GM19193 (cell line): ENCODE measurements around the gene GPBP1L1.

Source experiments
- POLR2A ChIP-seq: IDR thresholded peaks from 4 replicates; pipeline ENCODE4 v1.6.1; 2011; ENCODE audit not compliant: insufficient read depth, insufficient read length; ENCODE audit errors: extremely low read depth

The GPBP1L1 gene

DNA sequence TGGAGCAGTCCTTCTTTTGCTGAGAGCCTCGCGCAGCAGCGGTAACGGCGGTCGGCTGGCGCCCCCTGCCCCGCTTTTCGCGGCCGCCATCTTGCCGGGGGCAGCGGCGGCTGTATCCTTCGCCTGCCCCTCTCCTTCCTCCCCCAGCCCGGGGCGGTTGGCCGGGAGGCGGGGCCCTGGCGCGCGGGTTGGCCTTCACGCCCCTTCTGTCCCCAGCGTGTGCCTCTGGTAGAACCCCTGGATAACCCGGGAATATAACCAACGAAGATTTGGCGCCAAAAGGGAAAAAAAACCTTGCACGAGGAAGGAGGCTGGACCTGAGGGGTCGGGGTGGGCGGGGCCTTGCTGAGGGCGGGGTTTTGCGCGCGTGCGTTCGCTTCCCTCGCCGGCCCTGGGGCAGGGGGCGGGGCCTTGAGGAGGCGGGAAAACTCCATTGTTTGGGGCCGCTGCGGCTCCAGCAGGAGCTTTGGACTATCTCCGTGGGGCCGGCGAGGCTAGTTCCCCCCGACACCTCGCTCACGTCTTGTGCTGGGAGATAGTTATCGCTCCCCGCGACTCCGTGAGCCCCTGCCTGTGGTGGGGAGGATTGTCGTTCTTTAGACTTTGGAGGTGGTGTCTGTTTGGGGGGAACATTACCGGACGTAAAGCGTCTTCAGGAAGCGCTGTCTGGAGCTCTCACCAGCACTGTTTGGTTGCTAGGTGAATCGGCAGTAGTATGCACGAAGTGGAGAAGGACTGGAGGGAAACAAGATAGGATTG is 101.8 kb downstream of the GPBP1L1 start:
- no peak for TF ChIP-seq POLR2A

DNA sequence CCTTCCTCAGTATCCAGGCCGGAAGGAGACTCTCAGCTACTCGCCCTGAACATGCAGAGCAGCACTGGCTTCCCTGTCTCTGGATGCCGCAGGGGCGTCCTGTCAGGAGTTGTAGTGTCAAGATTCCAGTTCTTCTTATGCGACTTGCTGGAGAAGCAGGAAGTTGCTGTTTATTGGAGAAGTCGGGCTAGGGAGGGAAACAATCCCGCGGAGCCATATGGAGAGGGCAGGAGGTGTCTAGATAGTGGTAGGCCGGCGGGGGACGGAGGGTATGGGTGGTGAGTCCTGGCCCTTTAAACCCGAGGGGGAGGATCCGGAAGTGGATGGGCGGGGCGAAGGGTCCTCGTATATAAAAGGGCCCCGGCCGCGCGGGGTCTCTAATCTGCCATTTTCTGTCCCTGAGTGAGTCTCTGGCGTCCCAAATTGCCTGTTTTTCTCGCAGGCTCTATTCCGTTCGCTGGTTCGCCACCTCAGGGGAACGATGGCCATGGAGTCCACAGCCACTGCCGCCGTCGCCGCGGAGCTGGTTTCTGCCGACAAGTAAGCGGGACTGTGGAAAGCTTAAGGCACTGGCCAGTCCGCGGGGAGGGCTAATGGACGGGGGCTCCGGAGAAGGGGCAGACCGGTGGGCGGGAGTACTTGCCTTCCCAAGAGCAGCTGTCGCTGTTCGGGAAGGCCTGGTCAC is 102.5 kb downstream of the GPBP1L1 start, which contains the start of gene NASP:
TSS of gene NASP (plus strand) at position 376 of the 685 bp plus-strand sequence. CDS start at position 482, 106 bp downstream.
- TF ChIP-seq POLR2A: peak; percentile 99

DNA sequence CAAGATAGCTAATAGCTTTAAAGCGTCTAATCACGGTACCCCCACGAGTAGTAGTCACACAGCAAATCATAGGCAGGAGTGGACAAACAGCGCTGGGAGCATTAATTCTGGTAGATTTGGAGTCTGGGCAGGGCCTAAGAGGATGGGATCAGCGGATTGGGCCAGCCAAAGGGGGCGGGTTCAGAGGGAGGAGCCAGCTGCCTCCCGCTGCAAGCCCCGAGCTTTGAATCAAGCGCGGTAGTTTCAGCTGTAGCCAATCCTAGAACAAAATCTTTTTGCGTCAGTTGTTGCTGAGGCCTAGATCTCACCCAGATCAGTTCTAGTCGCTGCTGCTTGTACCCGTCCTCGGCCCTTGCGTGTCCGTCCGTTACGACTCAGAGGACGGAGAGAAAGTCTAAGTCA is 103.1 kb downstream of the GPBP1L1 start:
- no peak for TF ChIP-seq POLR2A
